Measurements from ENCODE around the gene MRGPRG.
"Not testable (repeated sequence)": the region's sequence is repeated elsewhere in the genome, so short reads cannot be mapped to it uniquely, and the experiment has no call there.

Gene MRGPRG

DNA sequence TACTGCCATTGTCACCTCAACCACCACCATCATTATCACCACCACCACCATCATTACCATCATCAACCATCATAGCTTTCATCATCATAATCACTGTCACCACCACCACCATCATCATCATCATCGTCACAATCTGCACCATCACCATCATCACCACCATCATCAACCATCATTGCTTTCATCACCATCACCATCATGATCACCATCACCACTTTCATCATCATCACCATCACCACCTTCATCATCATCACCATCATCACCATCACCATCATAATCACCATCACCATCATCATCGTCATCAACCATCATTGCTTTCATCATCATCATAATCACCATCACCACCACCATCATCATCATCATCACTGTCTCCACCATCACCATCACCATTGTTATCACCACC lies 44.8 kb downstream of the MRGPRG start:
- DNase-seq (ENCODE audit: low spot score), result no peak

DNA sequence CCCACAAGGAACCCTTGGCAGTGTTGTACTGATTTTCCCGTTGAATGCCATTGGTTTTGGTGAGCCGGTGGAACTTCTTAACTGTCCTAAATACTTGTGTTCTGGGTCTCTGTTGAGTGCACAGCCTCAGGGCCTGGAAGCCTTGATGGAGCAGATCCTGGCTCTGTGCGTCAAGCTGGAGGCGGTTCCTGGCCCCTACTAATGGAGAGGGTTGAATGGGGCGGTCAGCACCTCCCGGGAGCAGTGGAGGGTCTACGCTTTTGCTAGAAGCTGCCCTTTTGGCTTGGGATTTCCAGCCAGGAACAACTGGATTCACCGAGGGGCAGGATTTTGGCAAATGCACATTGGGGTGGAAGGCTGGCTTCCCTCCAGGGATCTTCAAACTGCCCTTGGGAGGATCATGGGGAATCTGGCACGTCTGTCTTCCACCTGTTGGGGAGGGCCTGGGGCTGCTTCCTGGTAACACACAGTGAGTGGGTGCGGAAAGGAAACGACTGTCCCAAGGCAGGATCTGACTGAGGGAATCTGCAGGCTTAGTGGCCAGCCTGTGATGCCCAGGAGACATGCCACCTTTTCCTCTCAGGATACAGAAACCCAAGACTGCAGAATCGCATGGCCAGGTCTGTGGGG lies 46.6 kb downstream of the MRGPRG start:
- DNase-seq (ENCODE audit: low spot score), result no peak

DNA sequence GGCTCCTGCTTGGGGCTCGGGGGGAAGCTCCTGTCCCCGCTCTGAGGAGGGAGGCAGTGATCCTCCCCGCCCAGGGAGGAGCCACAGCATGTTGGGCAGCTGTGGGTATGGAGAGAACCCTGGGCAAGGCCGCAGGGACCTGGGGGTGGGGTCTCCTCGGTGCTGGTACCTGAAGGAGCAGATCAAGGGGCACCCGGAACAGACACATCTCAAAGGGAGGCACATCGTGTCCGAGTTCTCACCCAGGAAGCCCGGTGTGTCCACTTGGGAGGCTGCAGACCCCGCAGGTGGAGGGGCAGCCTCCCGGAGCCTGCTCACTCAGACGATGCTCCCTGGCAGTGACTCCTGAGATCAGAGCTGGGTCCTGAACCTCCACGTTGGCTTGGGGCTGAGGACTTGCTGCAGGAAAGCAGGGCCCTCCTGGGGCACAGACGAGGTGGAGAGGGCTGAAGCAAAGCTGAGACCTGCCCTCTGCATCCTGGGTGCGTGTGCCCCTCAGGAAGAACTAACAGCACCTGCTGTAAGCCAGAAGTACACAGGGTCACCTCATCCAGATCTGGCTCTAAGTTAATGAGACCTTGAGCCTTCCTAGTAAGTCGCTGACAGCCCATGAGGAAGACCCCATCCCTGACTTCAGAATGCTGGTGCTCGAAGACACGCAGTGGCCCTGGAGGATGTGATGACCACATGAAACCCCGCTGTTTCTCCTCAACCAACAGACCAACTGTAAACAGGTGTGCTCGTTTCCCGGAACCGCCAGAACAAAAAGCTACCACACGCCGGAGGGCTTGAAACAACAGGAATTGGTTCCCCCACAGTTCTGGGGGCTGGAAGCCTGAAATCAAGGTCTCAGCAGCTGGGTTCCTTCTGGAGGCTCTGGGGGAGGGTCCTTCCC lies 47.6 kb downstream of the MRGPRG start:
- DNase-seq (ENCODE audit: low spot score), result no peak

DNA sequence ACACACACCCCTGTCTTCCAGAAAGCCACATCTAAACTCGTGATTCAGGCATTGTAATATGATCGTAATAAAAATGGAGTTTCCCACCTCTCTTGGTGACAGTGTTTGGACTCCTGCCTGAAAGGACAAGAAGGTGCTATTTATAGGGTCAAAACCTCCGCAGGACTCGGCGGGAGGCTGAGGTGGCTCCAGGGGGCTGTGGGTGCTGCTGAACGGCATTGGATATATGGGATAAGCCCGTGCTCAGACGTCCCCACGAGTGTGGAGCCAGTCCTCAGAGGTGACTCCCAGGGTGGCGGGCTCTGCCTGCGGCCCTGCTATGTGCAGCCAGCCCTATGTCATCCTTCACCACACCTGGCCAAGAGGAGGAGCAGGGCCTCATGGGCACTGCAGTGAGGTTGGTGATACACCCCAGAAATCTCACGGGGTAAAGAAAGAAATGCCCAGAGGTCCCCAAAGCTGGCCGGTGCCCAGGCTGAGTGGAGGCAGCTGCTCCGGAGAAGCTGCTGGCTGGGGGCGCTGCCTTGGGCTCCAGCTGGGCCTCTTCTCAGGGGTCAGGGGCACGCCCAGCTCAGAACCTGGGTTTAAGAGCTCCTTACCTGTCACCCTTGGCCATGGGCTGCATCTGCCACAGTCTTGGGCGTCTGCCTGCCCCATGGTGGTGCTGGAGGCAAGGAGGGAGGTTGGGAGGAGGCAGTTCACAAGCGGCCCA lies 48.4 kb downstream of the MRGPRG start:
- no peak for DNase-seq (ENCODE audit: low spot score)

DNA sequence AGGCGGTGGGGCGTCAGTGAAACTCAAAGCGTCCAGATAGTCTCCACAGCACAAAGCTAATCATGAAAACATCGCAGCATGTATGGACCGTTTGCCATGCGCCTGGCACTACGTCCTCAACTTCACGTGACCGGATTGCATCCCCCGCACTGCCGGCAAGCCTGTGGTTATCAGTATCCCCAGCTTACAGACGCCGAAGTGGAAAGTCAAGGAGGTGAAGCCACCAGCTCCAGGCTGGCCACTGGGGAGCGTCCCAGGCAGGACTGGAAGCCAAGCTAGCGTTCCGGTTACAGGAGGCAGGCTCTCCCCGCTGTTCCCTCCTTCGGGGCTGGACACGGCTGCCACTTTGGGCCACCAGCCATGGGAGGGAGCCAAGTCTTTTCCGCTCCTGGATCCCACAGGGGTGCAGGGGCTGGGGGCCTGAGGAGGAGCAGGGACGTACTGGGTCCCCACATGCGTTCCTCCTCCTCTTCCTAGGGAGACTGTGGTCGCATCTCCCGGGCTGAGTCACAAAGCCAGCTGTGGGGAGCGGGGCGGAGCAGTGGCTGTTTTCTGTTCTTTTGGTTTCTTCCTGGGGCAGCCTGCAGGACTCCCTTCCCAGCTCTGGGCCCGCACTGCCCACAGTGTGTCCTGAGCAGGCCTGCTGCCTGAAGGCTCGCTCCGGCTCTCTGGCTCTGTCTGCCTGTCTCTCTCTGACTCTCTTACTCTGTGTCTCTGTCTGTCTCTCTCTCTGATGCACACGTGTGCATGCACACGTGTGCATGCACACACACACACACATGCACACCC lies 49.2 kb downstream of the MRGPRG start:
- DNase-seq (ENCODE audit: low spot score), result no peak

DNA sequence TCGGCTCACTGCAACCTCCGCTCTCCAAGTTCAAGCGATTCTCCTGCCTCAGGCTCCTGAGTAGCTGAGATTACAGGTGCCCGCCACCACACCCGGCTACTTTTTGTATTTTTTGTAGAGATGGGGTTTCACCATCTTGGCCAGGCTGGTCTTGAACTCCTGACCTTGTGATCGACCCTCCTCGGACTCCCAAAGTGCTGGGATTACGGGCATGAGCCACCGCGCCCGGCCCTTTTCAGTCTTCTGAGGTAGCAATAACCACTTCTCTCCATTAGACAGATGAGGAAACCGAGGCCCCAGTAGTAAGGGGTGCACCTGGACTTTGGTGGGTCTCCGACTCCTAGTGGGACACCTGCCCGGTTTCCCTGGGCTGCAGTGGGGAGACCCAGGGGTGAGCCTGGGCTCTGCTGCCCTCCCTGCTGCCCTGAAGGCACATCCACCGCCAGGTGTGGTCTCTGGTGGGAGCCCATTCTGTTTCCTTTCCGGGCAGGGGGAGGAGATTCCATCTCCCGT lies 49.8 kb downstream of the MRGPRG start:
- not testable (repeated sequence) for DNase-seq (ENCODE audit: low spot score)

All from germinal center (tissue), 1 donor.